Activated CD4-positive, CD25-positive, alpha-beta regulatory T cell (primary cell): ENCODE measurements around the gene MTMR6.

ENCODE experiments used
- DNase-seq, 4 experiments: peaks; one replicate each; lab custom pipeline; 2025; lab: John Stamatoyannopoulos, UW

MTMR6 gene

GRCh38 chr13:25217023-25217885 lies 70.0 kb downstream of the MTMR6 start:
- DNase-seq: no peak

GRCh38 chr13:25215253-25215575 lies 72.1 kb downstream of the MTMR6 start:
- no peak for DNase-seq

- no peak for DNase-seq
Measured at GRCh38 chr13:25214491-25215252, 72.6 kb downstream of the MTMR6 start.

GRCh38 chr13:25213715-25214114 lies 73.6 kb downstream of the MTMR6 start:
- no peak for DNase-seq

- no peak for DNase-seq
Measured at GRCh38 chr13:25210842-25211569, 76.3 kb downstream of the MTMR6 start.

GRCh38 chr13:25207291-25207810 lies 79.9 kb downstream of the MTMR6 start:
- no peak for DNase-seq

GRCh38 chr13:25204863-25205262 lies 82.4 kb downstream of the MTMR6 start:
- no peak for DNase-seq

GRCh38 chr13:25203127-25203740 lies 84.1 kb downstream of the MTMR6 start:
- DNase-seq: no peak

GRCh38 chr13:25200783-25201182 lies 86.5 kb downstream of the MTMR6 start:
- DNase-seq: no peak

GRCh38 chr13:25198647-25199046 lies 88.6 kb downstream of the MTMR6 start:
- no peak for DNase-seq

- no peak for DNase-seq
Measured at GRCh38 chr13:25196971-25197370, 90.3 kb downstream of the MTMR6 start.
